Trophoblast cell (in vitro differentiated cells and primary cell): Measurements from ENCODE around the gene ERP44.
"Not testable (repeated sequence)": the region's sequence is repeated elsewhere in the genome, so short reads cannot be mapped to it uniquely, and the experiment has no call there.

Experiments used
- DNase-seq, 2 donors: peaks; one replicate each; pipeline ENCODE4 v3.0.0-alpha.2; 2016
- H2AFZ ChIP-seq: 2 replicates; pipeline ENCODE4 v1.6.1; 2013; ENCODE audit warnings: low read length, moderate library complexity, mild to moderate bottlenecking; ENCODE audit not compliant: insufficient read depth, poor library complexity
- H2AK5ac ChIP-seq: 2 replicates; pipeline ENCODE4 v1.6.1; 2013; ENCODE audit warnings: mild to moderate bottlenecking, low read length
- H2BK120ac ChIP-seq: 2 replicates; pipeline ENCODE4 v1.6.1; 2013; ENCODE audit warnings: low read length, mild to moderate bottlenecking, moderate library complexity; ENCODE audit not compliant: insufficient read depth, poor library complexity
- H2BK12ac ChIP-seq: 2 replicates; pipeline ENCODE4 v1.6.1; 2013; ENCODE audit warnings: mild to moderate bottlenecking, low read length, moderate library complexity
- H2BK5ac ChIP-seq: 2 replicates; pipeline ENCODE4 v1.6.1; 2013; ENCODE audit warnings: low read length, low read depth, moderate library complexity, mild to moderate bottlenecking; ENCODE audit not compliant: poor library complexity
- H3K14ac ChIP-seq: 2 replicates; pipeline ENCODE4 v1.6.1; 2013; ENCODE audit warnings: mild to moderate bottlenecking, low read length
- H3K18ac ChIP-seq: 2 replicates; pipeline ENCODE4 v1.6.1; 2013; ENCODE audit warnings: mild to moderate bottlenecking, low read length
- H3K23ac ChIP-seq: 2 replicates; pipeline ENCODE4 v1.6.1; 2013; ENCODE audit warnings: low read length
- H3K27ac ChIP-seq: 2 replicates; pipeline ENCODE4 v1.5.1; 2013; ENCODE audit warnings: low read depth, mild to moderate bottlenecking, inconsistent platforms, low read length, moderate library complexity
- H3K27me3 ChIP-seq: 2 replicates; pipeline ENCODE4 v1.6.1; 2013; ENCODE audit warnings: inconsistent platforms, mild to moderate bottlenecking, low read length, moderate library complexity; ENCODE audit not compliant: insufficient read depth
- H3K36me3 ChIP-seq, 2 experiments: 1 replicate in 1 of 2; 2 replicates in 1 of 2; pipeline ENCODE4 v1.6.1; 2013; ENCODE audit warnings: low read length in 2 of 2, mild to moderate bottlenecking in 2 of 2, moderate library complexity in 1 of 2; ENCODE audit not compliant: insufficient read depth in 2 of 2, control insufficient read depth in 1 of 2
- H3K4ac ChIP-seq: 2 replicates; pipeline ENCODE4 v1.6.1; 2013; ENCODE audit warnings: low read depth, mild to moderate bottlenecking, low read length, moderate library complexity
- H3K4me1 ChIP-seq, 2 experiments: 1 replicate in 1 of 2; 2 replicates in 1 of 2; pipeline ENCODE4 v1.6.1; 2013; ENCODE audit warnings: low read length in 2 of 2, mild to moderate bottlenecking in 2 of 2, moderate library complexity in 1 of 2; ENCODE audit not compliant: insufficient read depth in 2 of 2, control insufficient read depth in 1 of 2
- H3K4me2 ChIP-seq: 2 replicates; pipeline ENCODE4 v1.6.1; 2013; ENCODE audit warnings: inconsistent platforms, mild to moderate bottlenecking, low read length, moderate library complexity
- H3K4me3 ChIP-seq: 2 replicates; pipeline ENCODE4 v1.5.1; 2013; ENCODE audit warnings: mild to moderate bottlenecking, low read depth, low read length, inconsistent platforms
- H3K79me1 ChIP-seq: one replicate; pipeline ENCODE4 v1.6.1; 2013; ENCODE audit warnings: low read length
- H3K79me2 ChIP-seq: 2 replicates; pipeline ENCODE4 v1.6.1; 2013; ENCODE audit warnings: low read length, mild to moderate bottlenecking; ENCODE audit not compliant: control insufficient read depth, insufficient read depth, poor library complexity
- H3K9ac ChIP-seq: 2 replicates; pipeline ENCODE4 v1.6.1; 2013; ENCODE audit warnings: mild to moderate bottlenecking, low read length
- H3K9me3 ChIP-seq: 2 replicates; pipeline ENCODE4 v1.6.1; 2013; ENCODE audit warnings: low read depth, mild to moderate bottlenecking, control low read depth, inconsistent platforms, low read length; ENCODE audit not compliant: insufficient read depth
- H4K12ac ChIP-seq: 2 replicates; pipeline ENCODE4 v1.6.1; 2013; ENCODE audit warnings: low read depth, mild to moderate bottlenecking, low read length, moderate library complexity
- H4K8ac ChIP-seq: 2 replicates; pipeline ENCODE4 v1.6.1; 2013; ENCODE audit warnings: low read depth, mild to moderate bottlenecking, low read length, moderate library complexity
- H4K91ac ChIP-seq: one replicate; pipeline ENCODE4 v1.6.1; 2013; ENCODE audit warnings: low read depth, mild to moderate bottlenecking, low read length, moderate library complexity
- whole genome bisulfite sequencing: extraction: QIAGEN DNeasy Blood & Tissue Kit; methylation state at CpG from one replicate; pipeline ENCODE4 v1.1.7; 2013; ENCODE audit warnings: missing lambda C conversion rate; ENCODE audit not compliant: insufficient read length, insufficient coverage; ENCODE audit errors: extremely low coverage; 5-methylcytosine and 5-hydroxymethylcytosine counted together

Gene ERP44

DNA sequence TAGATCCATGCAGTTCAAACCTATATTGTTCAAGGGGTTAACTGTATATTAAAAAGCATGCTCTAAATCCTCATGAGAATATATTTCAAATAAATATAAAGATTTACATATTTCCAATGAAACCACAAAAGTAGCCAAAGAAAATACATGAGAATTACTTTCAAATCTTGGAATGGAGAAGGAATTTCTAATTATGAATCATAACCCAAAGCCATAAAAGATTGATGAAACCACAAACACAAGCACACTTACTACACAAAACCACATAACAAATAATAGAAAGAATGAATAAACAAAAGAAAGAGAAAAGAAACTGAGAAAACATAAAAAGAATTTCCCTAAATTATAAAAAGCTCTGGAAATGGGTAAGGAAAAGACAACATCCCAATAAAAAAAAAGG lies 16.0 kb downstream of the ERP44 start:
- Histone ChIP-seq H3K4me3 (no peak overlapping the region), H2AFZ (no peak overlapping the region), H2BK5ac (no peak overlapping the region), H3K79me2 (no peaks in the 10 kb centered on the region), H3K27me3 (no peaks in the 10 kb centered on the region), H3K4ac (no peak overlapping the region), H4K91ac (no peak overlapping the region), H3K27ac (no peak overlapping the region), H2BK12ac (no peak overlapping the region), H4K12ac (no peak overlapping the region), H4K8ac (no peak overlapping the region), H3K4me2 (no peak overlapping the region), H3K23ac (no peak overlapping the region), H3K36me3 (no peaks in the 10 kb centered on the region), H2BK120ac (no peak overlapping the region), H3K9me3 (no peaks in the 10 kb centered on the region), H2AK5ac (no peak overlapping the region), H3K14ac (no peak overlapping the region), H3K4me1 (no peaks in the 10 kb centered on the region), H3K79me1 (no peaks in the 10 kb centered on the region), H3K18ac (no peak overlapping the region), H3K9ac (no peak overlapping the region)
- DNase-seq: no peak

DNA sequence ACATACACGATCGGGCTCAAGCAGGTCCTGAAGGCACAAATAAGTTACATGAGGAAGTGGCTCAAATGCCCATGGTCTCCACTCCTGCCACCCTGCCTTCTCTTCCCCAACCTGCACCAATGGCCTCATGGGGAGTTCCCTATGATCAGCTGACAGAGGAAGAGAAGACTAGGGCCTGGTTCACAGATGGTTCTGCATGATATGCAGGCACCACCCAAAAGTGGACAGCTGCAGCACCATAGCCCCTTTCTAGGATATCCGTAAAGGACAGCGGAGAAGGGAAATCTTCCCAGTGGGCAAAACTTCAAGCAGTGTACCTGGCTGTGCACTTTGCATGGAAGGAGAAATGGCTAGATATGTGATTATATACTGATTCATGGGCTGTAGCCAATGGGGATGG lies 22.5 kb downstream of the ERP44 start:
- H2BK5ac ChIP-seq, H3K79me1 ChIP-seq, DNase-seq, H2BK12ac ChIP-seq, H3K18ac ChIP-seq, H3K9me3 ChIP-seq, H3K79me2 ChIP-seq, H4K91ac ChIP-seq, H3K4me2 ChIP-seq, H2BK120ac ChIP-seq, H4K8ac ChIP-seq, H3K4ac ChIP-seq, H3K27ac ChIP-seq, H3K4me1 ChIP-seq, H3K14ac ChIP-seq, H3K9ac ChIP-seq, H3K23ac ChIP-seq, H3K4me3 ChIP-seq, H3K27me3 ChIP-seq, H4K12ac ChIP-seq, H2AK5ac ChIP-seq, H3K36me3 ChIP-seq, H2AFZ ChIP-seq: not testable (repeated sequence)
- no CpG with 5 or more reads among the region's 4 CpGs for WGBS

DNA sequence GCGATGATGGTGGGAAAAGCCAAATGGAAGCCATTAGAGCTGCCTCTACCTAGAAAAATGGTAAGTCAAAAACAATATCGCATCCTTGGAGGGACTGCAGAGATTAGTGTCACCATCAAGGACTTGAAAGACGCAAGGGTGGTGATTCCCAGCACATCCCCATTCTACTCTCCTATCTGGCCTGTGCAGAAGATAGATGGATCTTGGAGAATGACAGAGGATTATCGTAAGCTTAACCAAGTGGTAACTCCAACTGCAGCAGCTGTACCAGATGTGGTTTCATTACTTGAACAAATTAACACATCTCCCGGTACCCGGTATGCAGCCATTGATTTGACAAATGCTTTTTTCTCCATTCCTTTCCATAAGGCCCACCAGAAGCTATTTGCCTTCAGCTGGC lies 23.8 kb downstream of the ERP44 start:
- Histone ChIP-seq H3K79me2 (no peaks in the 10 kb centered on the region), H2AFZ (no peak overlapping the region), H3K27ac (no peak overlapping the region), H3K9ac (no peak overlapping the region), H3K14ac (no peak overlapping the region), H3K9me3 (no peaks in the 10 kb centered on the region), H4K8ac (no peak overlapping the region), H4K91ac (no peak overlapping the region), H4K12ac (no peak overlapping the region), H2BK12ac (no peak overlapping the region), H2AK5ac (no peak overlapping the region), H3K4me3 (no peak overlapping the region), H2BK120ac (no peak overlapping the region), H3K4ac (peak overlapping the region; percentile 14), H3K4me1 (no peaks in the 10 kb centered on the region), H3K4me2 (no peak overlapping the region), H3K79me1 (no peaks in the 10 kb centered on the region), H3K18ac (no peak overlapping the region), H2BK5ac (no peak overlapping the region), H3K36me3 (peaks cover 0 to 2% of the 10 kb centered on the region in 2 experiments), H3K27me3 (no peaks in the 10 kb centered on the region), H3K23ac (no peak overlapping the region)
- WGBS: no CpG with 5 or more reads among the region's 6 CpGs
- no peak for DNase-seq

DNA sequence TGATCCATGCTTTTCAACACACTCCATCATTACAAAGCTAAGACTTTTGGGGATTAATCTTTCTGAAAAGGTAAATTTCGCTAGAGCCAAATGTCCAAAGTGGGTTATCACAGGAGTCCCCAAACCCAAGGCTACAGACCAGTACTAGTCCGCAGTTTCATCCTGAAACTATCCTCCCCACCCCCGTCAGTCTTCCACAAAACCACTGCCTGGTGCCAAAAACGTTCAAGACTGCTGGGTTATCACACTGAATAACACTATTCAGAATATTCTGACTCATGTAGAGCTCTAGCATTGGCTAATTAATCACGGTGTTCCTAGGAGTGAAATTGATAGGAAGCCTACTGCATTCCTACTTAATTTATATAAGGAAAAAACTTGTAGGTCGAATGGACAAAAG lies 24.7 kb downstream of the ERP44 start:
- Histone ChIP-seq H2BK5ac (no peak overlapping the region), H3K79me1 (no peaks in the 10 kb centered on the region), H3K27ac (no peak overlapping the region), H3K18ac (no peak overlapping the region), H3K9ac (no peak overlapping the region), H4K12ac (no peak overlapping the region), H3K79me2 (no peaks in the 10 kb centered on the region), H4K8ac (no peak overlapping the region), H4K91ac (no peak overlapping the region), H2AFZ (no peak overlapping the region), H3K23ac (no peak overlapping the region), H3K14ac (no peak overlapping the region), H2BK12ac (no peak overlapping the region), H3K4me1 (no peaks in the 10 kb centered on the region), H3K4me3 (no peak overlapping the region), H2BK120ac (no peak overlapping the region), H3K36me3 (peaks cover 0 to 2% of the 10 kb centered on the region in 2 experiments), H2AK5ac (no peak overlapping the region), H3K4ac (no peak overlapping the region), H3K9me3 (no peaks in the 10 kb centered on the region), H3K27me3 (no peaks in the 10 kb centered on the region), H3K4me2 (no peak overlapping the region)
- WGBS: no CpG with 5 or more reads among the region's 6 CpGs
- no peak for DNase-seq
